HCT116 (cell line): ENCODE measurements around the gene KRT15. TPM values are rescaled to one million over a fixed set of nuclear protein-coding genes. Genes with fewer than 3 reads are reported as not detected.
A peak's percentile ranks its signal among the peaks of the same experiment; 100 is the strongest.

Experiments used
- ATAC-seq: fragments of 200-7000 bp; cut with Tn5 transposase; 2 replicates; pipeline ENCODE4 v1.9.1; 2020; ENCODE audit warnings: mild to moderate bottlenecking, moderate library complexity
- BruUV-seq: library from RNA; stranded (reverse); fragments of 400-500 nt; replicated peaks from 2 replicates; lab custom pipeline; 2021; lab: Mats Ljungman, UMichigan
- CTCF ChIA-PET: fragments of 300-600 bp; sonication (Branson Sonifier 250); formaldehyde crosslinking; loops from one replicate; lab custom pipeline; 2021; ENCODE audit warnings: antibody characterized with exemption; lab: Charles Lee
- POLR2A ChIA-PET: fragments of 300-600, 350-600 bp; sonication (Branson Sonifier 250); formaldehyde crosslinking; loops from one replicate; lab custom pipeline; 2021; ENCODE audit warnings: antibody characterized with exemption; lab: Charles Lee
- RAD21 ChIA-PET, 2 experiments: fragments of 300-600 bp; sonication (Branson Sonifier 250); formaldehyde crosslinking; loops; one replicate each; lab custom pipeline; 2023; ENCODE audit warnings: low total read pairs in 2 of 2; ENCODE audit not compliant: uncharacterized antibody in 2 of 2, unreplicated experiment in 2 of 2, low non-redundant PET in 1 of 2; lab: Charles Lee
- DNase-seq: peaks from one replicate; pipeline ENCODE4 v3.0.0-alpha.2; 2010; ENCODE audit warnings: low read depth, low spot score
- H2AFZ ChIP-seq: fragments of 200-600 bp; shearing (Covaris generic), sonication (generic); 2 replicates; pipeline ENCODE4 v1.6.1; 2017; ENCODE audit warnings: low read depth, mixed run types, mixed read lengths, antibody characterized with exemption, low read length; ENCODE audit not compliant: poor library complexity, severe bottlenecking
- H3K27ac ChIP-seq: 2 replicates; pipeline ENCODE4 v1.5.1; 2012; ENCODE audit warnings: low read depth, low read length
- H3K27me3 ChIP-seq: fragments of 200-600 bp; sonication (generic); 2 replicates; pipeline ENCODE4 v1.6.1; 2016; ENCODE audit warnings: mixed run types, low read length, mixed read lengths; ENCODE audit not compliant: insufficient read depth
- H3K36me3 ChIP-seq, 2 experiments: fragments of 200-500 bp in 1 of 2; fragments of 200-600 bp in 1 of 2; sonication (Bioruptor generic) in 1 of 2; sonication (generic) in 1 of 2; 2 replicates each; pipeline versions ENCODE4 v1.5.1 to v1.6.1; 2014 to 2016; ENCODE audit warnings: low read length in 2 of 2, inconsistent platforms in 1 of 2, mixed read lengths in 1 of 2, mixed run types in 1 of 2; ENCODE audit not compliant: insufficient read depth in 2 of 2, control insufficient read depth in 1 of 2
- H3K4me1 ChIP-seq, 2 experiments: fragments of 200-600 bp in 1 of 2; sonication (generic) in 1 of 2; 2 replicates each; pipeline versions ENCODE4 v1.5.1 to v1.6.1; 2012 to 2017; ENCODE audit warnings: low read length in 2 of 2, inconsistent platforms in 1 of 2, mild to moderate bottlenecking in 1 of 2, mixed read lengths in 1 of 2, mixed run types in 1 of 2, moderate library complexity in 1 of 2; ENCODE audit not compliant: insufficient read depth in 2 of 2, control insufficient read depth in 1 of 2
- H3K4me2 ChIP-seq: fragments of 200-600 bp; sonication (generic); 2 replicates; pipeline ENCODE4 v1.6.1; 2017; ENCODE audit warnings: mixed run types, low read length, mixed read lengths
- H3K4me3 ChIP-seq, 2 experiments: fragments of 200-600 bp in 1 of 2; sonication (generic) in 1 of 2; replicated peaks in 1 of 2; 2 replicates each; pipeline ENCODE4 v1.5.1; 2011 to 2016; ENCODE audit warnings: low read length in 2 of 2, control low read depth in 1 of 2, low read depth in 1 of 2, mild to moderate bottlenecking in 1 of 2, mixed read lengths in 1 of 2, mixed run types in 1 of 2
- H3K79me2 ChIP-seq: fragments of 200-600 bp; sonication (generic); 2 replicates; pipeline ENCODE4 v1.6.1; 2017; ENCODE audit warnings: mild to moderate bottlenecking, mixed run types, low read length, moderate library complexity, mixed read lengths; ENCODE audit not compliant: insufficient read depth
- H3K9ac ChIP-seq: fragments of 200-600 bp; sonication (generic); 2 replicates; pipeline ENCODE4 v1.6.1; 2016; ENCODE audit warnings: low read length, mixed read lengths
- H3K9me2 ChIP-seq: fragments of 200-600 bp; sonication (generic), shearing (Covaris generic); 2 replicates; pipeline ENCODE4 v1.6.1; 2017; ENCODE audit warnings: mixed run types, mild to moderate bottlenecking, moderate library complexity; ENCODE audit not compliant: insufficient read depth
- H3K9me3 ChIP-seq, 2 experiments: fragments of 200-500 bp in 1 of 2; fragments of 200-600 bp in 1 of 2; sonication (Bioruptor generic) in 1 of 2; sonication (generic) in 1 of 2; 2 replicates each; pipeline ENCODE4 v1.6.1; 2014 to 2017; ENCODE audit warnings: low read length in 2 of 2, mixed read lengths in 2 of 2, inconsistent platforms in 1 of 2, low read depth in 1 of 2, mild to moderate bottlenecking in 1 of 2, mixed run types in 1 of 2, moderate library complexity in 1 of 2; ENCODE audit not compliant: control insufficient read depth in 1 of 2, insufficient read depth in 1 of 2
- H4K20me1 ChIP-seq: fragments of 200-600 bp; sonication (generic), shearing (Covaris generic); 2 replicates; pipeline ENCODE4 v1.6.1; 2017; ENCODE audit warnings: mixed run types, mild to moderate bottlenecking, moderate library complexity; ENCODE audit not compliant: insufficient read depth
- CEBPB ChIP-seq: IDR thresholded peaks from 2 replicates; pipeline ENCODE4 v1.6.1; 2012; ENCODE audit warnings: low read depth
- ELF1 ChIP-seq: IDR thresholded peaks from 2 replicates; pipeline ENCODE4 v1.6.1; 2012; ENCODE audit warnings: low read depth, borderline replicate concordance
- FOSL1 ChIP-seq: IDR thresholded peaks from 2 replicates; pipeline ENCODE4 v1.6.1; 2012; ENCODE audit warnings: low read depth
- JUND ChIP-seq: IDR thresholded peaks from 2 replicates; pipeline ENCODE4 v1.6.1; 2012
- POLR2A ChIP-seq: IDR thresholded peaks from 2 replicates; pipeline ENCODE4 v1.7.0; 2011; ENCODE audit warnings: borderline replicate concordance; ENCODE audit not compliant: insufficient read depth, insufficient read length; ENCODE audit errors: extremely low read depth
- SP1 ChIP-seq: IDR thresholded peaks from 2 replicates; pipeline ENCODE4 v1.6.1; 2012; ENCODE audit warnings: low read depth
- TCF7L2 ChIP-seq: IDR thresholded peaks from 2 replicates; pipeline ENCODE4 v1.7.0; 2011; ENCODE audit warnings: borderline replicate concordance, inconsistent platforms; ENCODE audit not compliant: insufficient read depth, insufficient read length; ENCODE audit errors: extremely low read depth
- intact Hi-C: fragments of 100-400 bp; cut with micrococcal nuclease; formaldehyde crosslinking; loops from 2 replicates; pipeline ENCODE4 v1.10.0; 2022
- total RNA-seq: library from RNA; stranded (reverse); gene quantifications from one replicate; pipeline ENCODE4 v1.2.1, GENCODE V29; 2021; ENCODE audit not compliant: unreplicated experiment
- TF ChIP-seq, protein P1 (sequence below), 3 experiments: fragments of 200-600 bp in 1 of 3; sonication (generic) in 1 of 3; IDR thresholded peaks in 2 of 3; conservative IDR thresholded peaks in 1 of 3; 2 replicates each; pipeline ENCODE4 v1.5.1; 2012 to 2017; ENCODE audit warnings: low read depth in 2 of 3, low read length in 2 of 3, antibody characterized with exemption in 1 of 3, borderline replicate concordance in 1 of 3, control low read depth in 1 of 3, mild to moderate bottlenecking in 1 of 3, mixed read lengths in 1 of 3, mixed run types in 1 of 3, moderate library complexity in 1 of 3; ENCODE audit not compliant: insufficient read depth in 1 of 3

Gene KRT15
- total RNA-seq, 1 experiment from 2014 or later = 37.1 TPM

DNA sequence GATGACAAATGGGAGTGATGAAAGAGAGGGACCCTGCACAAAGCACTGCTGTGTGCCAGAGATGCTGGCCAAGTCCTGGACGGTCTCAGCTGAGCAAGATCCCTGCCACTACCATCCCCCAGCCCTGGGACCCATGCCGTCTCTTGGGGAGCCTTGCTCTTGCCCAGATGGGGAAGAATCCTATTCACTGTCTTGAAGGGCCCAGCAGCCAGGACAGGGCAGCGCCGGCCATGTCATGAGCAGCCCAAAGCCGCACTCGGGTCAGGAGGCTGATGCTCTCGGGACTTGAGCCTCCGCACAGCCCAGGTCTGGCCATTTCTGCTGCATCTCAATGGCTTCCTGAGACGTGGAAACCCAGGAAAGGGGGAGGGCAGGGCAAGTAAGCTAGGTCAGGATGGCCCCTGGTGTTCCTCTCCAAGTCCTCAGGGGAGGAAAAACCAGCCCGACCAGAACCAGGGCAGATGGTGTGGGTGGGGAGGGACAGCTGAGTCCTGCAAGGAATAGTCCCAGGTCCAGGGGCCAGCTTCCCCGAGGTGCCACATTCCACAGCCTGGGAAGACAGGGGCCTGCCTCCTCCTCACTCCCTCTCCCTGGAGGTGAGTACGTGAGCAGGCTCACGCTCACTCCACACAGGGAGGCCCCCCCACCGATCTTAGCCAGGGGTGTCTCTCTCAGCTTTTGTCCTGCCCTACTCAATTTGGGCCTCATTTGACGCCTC is 17.2 kb upstream of the KRT15 start:
- H3K4me2 ChIP-seq = peak overlapping the region; percentile 56
- no peak overlapping the region for H3K4me3 ChIP-seq
- H2AFZ ChIP-seq = no peak overlapping the region
- H3K79me2 ChIP-seq = no peaks in the 10 kb centered on the region
- no peaks in the 10 kb centered on the region for H3K27me3 ChIP-seq
- no peaks in the 10 kb centered on the region for H3K9me2 ChIP-seq
- peak overlapping the region; percentile 13; the same call in 1 of the 2 replicates for H3K27ac ChIP-seq
- no peaks in the 10 kb centered on the region for H3K9me3 ChIP-seq
- no peaks in the 10 kb centered on the region for H3K36me3 ChIP-seq
- ChIA-PET POLR2A (interaction anchor here (0.8 to 2.3 kb wide), 3 partner anchors 8 to 14 kb away, joined by 4 to 7 read pairs (median 5); partner anchors contain the start of gene KRT19), RAD21 (interaction anchor here in 1 of 2 experiments (1.0 kb wide), 1 partner anchor 13 kb away, joined by 3 read pairs; no protein-coding TSS in a partner anchor), CTCF (interaction anchor here (1.2 to 4.9 kb wide), 2 partner anchors 13 to 127 kb away, joined by 5 to 39 read pairs; no protein-coding TSS in a partner anchor)
- DNase-seq = no peak
- no TSS peak for BruUV-seq
- H3K9ac ChIP-seq = peak overlapping the region; percentile 0; the same call in 1 of the 2 replicates
- intact Hi-C loops = no loop called here
- TF ChIP-seq SP1 = peak; percentile 62
- no peak for TF ChIP-seq TCF7L2
- peak; percentile 41 for ATAC-seq
- H3K4me1 ChIP-seq = peaks cover 26 to 76% of the 10 kb centered on the region in 2 experiments
- H4K20me1 ChIP-seq = no peaks in the 10 kb centered on the region

DNA sequence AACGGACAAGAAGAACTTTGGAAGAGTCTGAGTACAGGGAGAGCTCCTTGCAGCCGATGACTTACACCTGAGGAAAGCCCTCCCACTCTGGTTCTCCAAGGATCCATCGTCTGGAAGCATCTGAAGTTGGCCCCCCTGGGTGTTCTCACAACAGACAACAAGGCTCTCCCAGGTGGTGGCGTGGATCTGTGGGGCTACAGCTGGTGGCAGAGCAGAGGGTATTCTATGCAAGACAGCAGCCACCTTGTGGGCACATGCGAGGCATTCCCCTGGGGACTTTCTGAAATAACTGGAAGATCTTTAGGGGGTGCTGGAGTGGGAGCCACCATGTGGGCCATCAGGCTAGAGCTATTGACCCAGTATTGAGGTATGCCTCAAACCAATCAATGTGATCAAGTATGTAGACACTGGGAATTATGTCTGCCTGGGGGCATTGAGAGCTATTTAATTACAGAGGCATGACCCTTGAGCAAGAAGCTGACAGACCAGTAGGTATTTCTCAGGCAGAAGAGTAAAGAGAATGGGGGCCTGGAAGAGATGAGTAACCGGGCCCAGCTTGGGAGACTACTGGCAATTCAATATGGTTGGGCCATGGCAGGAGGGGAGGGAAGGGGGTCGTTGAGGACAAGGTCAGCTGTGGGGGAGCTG is 16.3 kb upstream of the KRT15 start:
- ATAC-seq (no peak), DNase-seq (no peak)
- Histone ChIP-seq H3K9me2 (no peaks in the 10 kb centered on the region), H3K79me2 (no peaks in the 10 kb centered on the region), H3K4me1 (peaks cover 28 to 76% of the 10 kb centered on the region in 2 experiments), H3K4me3 (no peak overlapping the region), H2AFZ (no peak overlapping the region), H3K27ac (no peak overlapping the region), H3K9me3 (no peaks in the 10 kb centered on the region), H3K27me3 (no peaks in the 10 kb centered on the region), H3K9ac (no peak overlapping the region), H3K4me2 (no peak overlapping the region), H3K36me3 (no peaks in the 10 kb centered on the region), H4K20me1 (no peaks in the 10 kb centered on the region)
- TF ChIP-seq POLR2A (no peak), JUND (no peak), CEBPB (no peak), ELF1 (no peak), TCF7L2 (no peak), FOSL1 (no peak)
- TF ChIP-seq, protein P1, sequence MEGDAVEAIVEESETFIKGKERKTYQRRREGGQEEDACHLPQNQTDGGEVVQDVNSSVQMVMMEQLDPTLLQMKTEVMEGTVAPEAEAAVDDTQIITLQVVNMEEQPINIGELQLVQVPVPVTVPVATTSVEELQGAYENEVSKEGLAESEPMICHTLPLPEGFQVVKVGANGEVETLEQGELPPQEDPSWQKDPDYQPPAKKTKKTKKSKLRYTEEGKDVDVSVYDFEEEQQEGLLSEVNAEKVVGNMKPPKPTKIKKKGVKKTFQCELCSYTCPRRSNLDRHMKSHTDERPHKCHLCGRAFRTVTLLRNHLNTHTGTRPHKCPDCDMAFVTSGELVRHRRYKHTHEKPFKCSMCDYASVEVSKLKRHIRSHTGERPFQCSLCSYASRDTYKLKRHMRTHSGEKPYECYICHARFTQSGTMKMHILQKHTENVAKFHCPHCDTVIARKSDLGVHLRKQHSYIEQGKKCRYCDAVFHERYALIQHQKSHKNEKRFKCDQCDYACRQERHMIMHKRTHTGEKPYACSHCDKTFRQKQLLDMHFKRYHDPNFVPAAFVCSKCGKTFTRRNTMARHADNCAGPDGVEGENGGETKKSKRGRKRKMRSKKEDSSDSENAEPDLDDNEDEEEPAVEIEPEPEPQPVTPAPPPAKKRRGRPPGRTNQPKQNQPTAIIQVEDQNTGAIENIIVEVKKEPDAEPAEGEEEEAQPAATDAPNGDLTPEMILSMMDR (IDR thresholded peaks at IDR 0.05 in 2 of 3, conservative IDR thresholded peaks at IDR 0.05 in 1 of 3; ENCODE audit: borderline replicate concordance in 1 of 3, insufficient read depth in 1 of 3, low read depth in 2 of 3, low read length in 2 of 3) = peak in 1 of 3 experiments; percentile 7; a peak in 1 of 6 replicates
- BruUV-seq = no TSS peak
- POLR2A ChIA-PET = interaction anchor here (0.9 to 2.3 kb wide), 4 partner anchors 9 to 14 kb away, joined by 3 to 7 read pairs (median 4); no protein-coding TSS in a partner anchor
- CTCF ChIA-PET = interaction anchor here (0.7 to 4.9 kb wide), 2 partner anchors 14 to 131 kb away, joined by 3 to 39 read pairs; no protein-coding TSS in a partner anchor
- RAD21 ChIA-PET = no interaction called here
- intact Hi-C loops = no loop called here
